GM10266 (cell line): Measurements from ENCODE around the gene VPS37C.

ENCODE experiments used
- DNase-seq: peaks from one replicate; pipeline ENCODE4 v3.0.0; 2012; ENCODE audit errors: extremely low spot score
- TF ChIP-seq, protein P1 (sequence below): IDR thresholded peaks from 2 replicates; pipeline ENCODE4 v1.5.1; 2012; ENCODE audit warnings: mild to moderate bottlenecking, low read depth; ENCODE audit not compliant: control insufficient read depth, insufficient read depth; ENCODE audit errors: missing control alignments

VPS37C gene

DNA sequence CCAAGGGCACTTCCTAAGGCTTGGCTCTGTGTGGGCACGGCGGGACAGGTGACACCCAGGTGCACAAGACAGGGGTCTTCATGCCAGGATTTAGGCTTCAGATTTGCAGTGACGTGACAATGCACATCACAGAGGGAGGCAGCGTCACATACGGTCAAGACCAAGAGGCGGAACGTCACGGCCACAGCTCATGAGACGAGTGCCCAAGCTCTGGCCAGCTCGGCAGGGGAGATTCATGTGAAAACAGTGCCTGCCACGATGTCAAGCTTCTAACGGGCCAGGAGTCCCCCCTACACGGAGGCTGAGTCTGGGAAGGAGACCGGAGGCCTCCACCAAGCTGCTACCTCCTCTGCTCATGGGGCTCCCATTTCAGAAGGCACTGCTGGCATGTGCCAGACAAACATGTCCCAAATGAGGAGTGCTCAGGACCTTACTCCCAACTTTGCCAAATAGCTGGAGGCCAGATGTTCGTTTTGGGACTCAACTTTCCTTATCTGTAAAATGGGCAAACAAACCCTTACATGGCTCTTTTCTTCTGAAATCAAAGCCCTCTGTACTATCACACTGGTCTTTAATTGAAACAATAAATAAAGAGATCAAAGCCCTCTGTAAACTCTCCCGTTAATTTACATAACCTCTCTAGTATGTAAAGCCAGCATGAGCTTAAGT, 16.6 kb downstream of the VPS37C start:
- no peak for DNase-seq
- TF ChIP-seq, protein P1, sequence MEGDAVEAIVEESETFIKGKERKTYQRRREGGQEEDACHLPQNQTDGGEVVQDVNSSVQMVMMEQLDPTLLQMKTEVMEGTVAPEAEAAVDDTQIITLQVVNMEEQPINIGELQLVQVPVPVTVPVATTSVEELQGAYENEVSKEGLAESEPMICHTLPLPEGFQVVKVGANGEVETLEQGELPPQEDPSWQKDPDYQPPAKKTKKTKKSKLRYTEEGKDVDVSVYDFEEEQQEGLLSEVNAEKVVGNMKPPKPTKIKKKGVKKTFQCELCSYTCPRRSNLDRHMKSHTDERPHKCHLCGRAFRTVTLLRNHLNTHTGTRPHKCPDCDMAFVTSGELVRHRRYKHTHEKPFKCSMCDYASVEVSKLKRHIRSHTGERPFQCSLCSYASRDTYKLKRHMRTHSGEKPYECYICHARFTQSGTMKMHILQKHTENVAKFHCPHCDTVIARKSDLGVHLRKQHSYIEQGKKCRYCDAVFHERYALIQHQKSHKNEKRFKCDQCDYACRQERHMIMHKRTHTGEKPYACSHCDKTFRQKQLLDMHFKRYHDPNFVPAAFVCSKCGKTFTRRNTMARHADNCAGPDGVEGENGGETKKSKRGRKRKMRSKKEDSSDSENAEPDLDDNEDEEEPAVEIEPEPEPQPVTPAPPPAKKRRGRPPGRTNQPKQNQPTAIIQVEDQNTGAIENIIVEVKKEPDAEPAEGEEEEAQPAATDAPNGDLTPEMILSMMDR = no peak

DNA sequence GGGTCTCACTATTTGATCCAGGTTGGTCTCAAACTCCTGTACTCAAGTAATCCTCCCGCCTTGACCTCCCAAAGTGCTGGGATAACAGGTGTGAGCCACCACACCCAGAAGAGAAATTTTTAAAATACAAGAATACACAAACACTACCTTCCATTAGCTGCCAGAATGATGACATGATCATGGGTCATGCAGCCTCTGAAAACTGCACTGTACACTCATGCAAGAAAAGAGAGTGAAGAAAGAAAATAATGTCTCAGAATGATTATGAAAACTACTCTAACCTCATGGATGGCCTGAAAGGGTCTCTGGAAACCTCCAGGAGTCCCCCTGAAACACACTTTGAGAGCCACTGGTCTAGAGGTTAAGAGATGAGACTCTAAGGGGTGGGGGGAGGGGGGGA, 18.8 kb downstream of the VPS37C start:
- TF ChIP-seq, protein P1 = no peak
- no peak for DNase-seq

DNA sequence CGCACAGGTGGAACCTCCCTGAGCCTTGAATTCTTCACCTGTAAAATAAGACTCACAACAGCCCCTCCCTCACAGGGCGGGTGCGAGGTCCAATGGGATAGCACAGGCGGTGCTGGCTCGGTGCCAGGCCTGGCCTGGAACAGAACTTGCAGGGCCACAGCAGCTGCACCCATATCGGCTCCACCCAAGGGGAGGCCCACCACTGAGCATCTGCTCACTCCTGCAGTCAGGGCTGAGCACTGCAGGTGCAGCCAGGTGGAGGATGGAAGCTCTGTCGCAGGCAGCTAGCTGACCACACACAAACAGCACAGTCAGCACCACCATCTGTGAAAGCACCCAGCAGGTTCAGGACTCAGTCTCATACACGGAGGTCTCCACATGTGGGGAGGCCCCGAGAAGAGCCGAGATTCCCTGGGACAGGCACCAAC, 19.6 kb downstream of the VPS37C start:
- TF ChIP-seq, protein P1 = no peak
- DNase-seq = no peak

DNA sequence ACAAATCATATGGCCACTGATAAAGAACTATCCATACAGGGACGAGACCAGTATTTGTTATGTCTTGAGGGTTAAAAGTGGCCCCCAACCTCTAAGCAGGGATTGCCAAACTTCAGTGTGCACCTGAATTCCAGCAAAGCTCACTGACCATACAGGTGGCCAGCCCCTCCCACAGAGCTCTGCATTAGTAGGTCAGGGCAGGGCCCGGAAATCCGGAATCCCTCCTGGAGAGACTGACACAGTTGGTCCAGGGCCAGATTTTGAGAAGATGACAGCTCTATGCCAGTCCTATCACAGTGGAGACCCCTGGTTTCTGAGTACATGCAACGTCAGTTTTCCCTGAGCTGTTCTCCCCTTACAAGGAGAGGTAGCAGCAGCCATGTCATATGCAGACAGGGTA, 20.8 kb downstream of the VPS37C start:
- TF ChIP-seq, protein P1 = no peak

DNA sequence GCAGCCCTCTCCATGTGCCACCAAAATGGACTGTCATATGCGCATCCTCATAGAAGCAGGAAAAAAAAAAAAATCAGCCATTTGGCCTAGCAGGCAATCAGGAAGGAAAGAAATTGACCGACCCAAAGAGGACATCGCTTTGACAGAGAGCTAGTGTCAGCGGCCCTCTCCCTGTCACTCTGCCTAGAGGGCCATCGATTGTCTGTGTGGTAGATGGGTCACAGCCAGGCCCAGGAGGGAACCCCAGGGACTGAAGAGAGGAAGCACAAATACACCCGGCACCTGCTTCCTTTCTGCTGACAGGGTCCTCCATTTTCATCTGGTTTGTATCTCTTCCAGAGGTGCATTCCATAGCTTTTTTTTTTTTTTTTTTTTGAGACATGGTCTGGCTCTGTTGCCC, 21.8 kb downstream of the VPS37C start:
- DNase-seq = no peak
- TF ChIP-seq, protein P1 = no peak

More for the DNA sequence above, 20.8 kb downstream of the VPS37C start:
- DNase-seq = no peak

DNA sequence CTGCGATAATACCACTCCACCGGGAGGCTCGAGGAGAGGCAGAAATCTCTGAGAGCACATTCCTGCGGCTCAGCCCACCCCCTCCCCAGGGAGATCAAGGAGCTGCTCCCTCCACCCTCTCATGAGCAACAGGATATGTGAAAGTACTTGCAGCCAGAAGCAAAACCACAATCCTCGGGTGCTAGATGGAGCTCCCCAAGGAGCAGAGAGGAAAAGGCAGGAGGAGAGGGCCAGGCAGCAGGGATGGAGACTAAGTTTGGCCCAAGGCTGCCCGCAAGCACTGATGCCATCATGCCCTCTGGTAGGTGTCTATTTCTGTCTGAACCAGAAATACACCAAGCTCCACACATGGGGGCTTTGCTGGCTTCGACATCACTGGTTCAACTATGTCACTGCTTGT, 22.3 kb downstream of the VPS37C start:
- DNase-seq = no peak
- TF ChIP-seq, protein P1 = no peak

DNA sequence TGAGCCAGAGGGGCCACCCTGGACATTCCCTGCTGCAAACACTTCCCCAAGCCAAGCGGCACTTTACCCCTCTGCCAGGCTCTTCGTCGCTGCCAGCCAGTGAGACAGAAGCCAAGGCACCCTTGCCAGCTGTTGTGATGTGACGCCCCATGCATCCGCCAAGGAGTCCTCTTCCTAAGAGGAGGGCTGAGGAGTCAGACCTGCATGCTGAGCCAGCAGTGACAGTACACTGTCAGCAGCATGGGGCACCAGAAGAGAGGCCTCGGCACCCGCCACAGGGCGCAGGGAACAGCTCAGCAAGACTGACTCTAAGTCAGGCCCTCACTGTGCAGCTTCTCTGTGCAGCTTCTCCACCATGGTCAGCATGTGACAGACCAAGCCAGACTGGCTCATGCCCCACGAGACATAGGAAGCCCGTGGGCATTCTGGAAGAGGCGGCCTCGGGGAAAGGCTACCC, 26.4 kb downstream of the VPS37C start:
- DNase-seq = no peak
- TF ChIP-seq, protein P1 = no peak
